K562 (cell line): ENCODE data around the gene RAX. TPM values are rescaled to one million over a fixed set of nuclear protein-coding genes. Genes with fewer than 3 reads are reported as not detected.

Source experiments
- ATAC-seq: fragments of 200-7000 bp; cut with Tn5 transposase; 3 replicates; pipeline ENCODE4 v1.9.1; 2020; ENCODE audit warnings: moderate library complexity
- BruUV-seq: library from RNA; stranded (reverse); fragments of 400-500 nt; replicated peaks from 2 replicates; lab custom pipeline; 2021; lab: Mats Ljungman, UMichigan
- CTCF ChIA-PET: fragments of 300-600 bp; formaldehyde crosslinking; extraction: SDS; loops from one replicate; lab custom pipeline; 2021; ENCODE audit warnings: low intra/inter-chr PET ratio; lab: Yijun Ruan, JAX
- POLR2A ChIA-PET: fragments of 300-600, 350-650 bp; sonication (Branson Sonifier 250); formaldehyde crosslinking; extraction: SDS; loops from one replicate; lab custom pipeline; 2021; ENCODE audit warnings: antibody characterized with exemption, inconsistent platforms; lab: Yijun Ruan, JAX
- DNase-seq, 4 experiments: peaks; one replicate each; pipeline versions ENCODE4 v3.0.0 to v3.0.0-alpha.2; 2011 to 2018; ENCODE audit warnings: low spot score in 3 of 4, mixed read lengths in 3 of 4; ENCODE audit errors: extremely low read depth in 1 of 4
- FAIRE-seq: peaks from 2 replicates; lab custom pipeline; 2011; peaks lifted over from hg19 to GRCh38; lab: Jason Lieb, UNC
- H2AFZ ChIP-seq: 2 replicates; pipeline ENCODE4 v1.6.0; 2011; ENCODE audit warnings: low read depth, low read length, control low read depth, inconsistent platforms
- H3K27ac ChIP-seq: fragments of 200-600 bp; 3 replicates; pipeline ENCODE4 v1.8.0; 2011; ENCODE audit warnings: low read depth, mild to moderate bottlenecking, control low read depth, inconsistent platforms, low read length, moderate library complexity, mixed read lengths; ENCODE audit errors: extremely low read depth
- H3K27me3 ChIP-seq, 2 experiments: fragments of 300-600 bp in 1 of 2; 2 replicates in 1 of 2; 3 replicates in 1 of 2; pipeline versions ENCODE4 v1.6.0 to v1.8.0; 2011; ENCODE audit warnings: inconsistent platforms in 2 of 2, low read length in 2 of 2, mild to moderate bottlenecking in 1 of 2, mixed read lengths in 1 of 2, moderate library complexity in 1 of 2; ENCODE audit not compliant: control insufficient read depth in 2 of 2, insufficient read depth in 2 of 2
- H3K36me3 ChIP-seq: fragments of 300-600 bp; 3 replicates; pipeline ENCODE4 v1.8.0; 2011; ENCODE audit warnings: mild to moderate bottlenecking, low read length, inconsistent platforms; ENCODE audit not compliant: control insufficient read depth, insufficient read depth
- H3K4me1 ChIP-seq, 2 experiments: fragments of 200-600 bp in 1 of 2; replicated peaks in 1 of 2; 2 replicates in 1 of 2; 3 replicates in 1 of 2; pipeline versions ENCODE4 v1.5.1 to v1.8.0; 2011; ENCODE audit warnings: inconsistent platforms in 2 of 2, low read length in 2 of 2, mild to moderate bottlenecking in 1 of 2, mixed read lengths in 1 of 2, moderate library complexity in 1 of 2; ENCODE audit not compliant: control insufficient read depth in 2 of 2, insufficient read depth in 2 of 2
- H3K4me2 ChIP-seq: 2 replicates; pipeline ENCODE4 v1.6.1; 2011; ENCODE audit warnings: low read length, control low read depth, inconsistent platforms, mixed read lengths; ENCODE audit not compliant: insufficient read depth
- H3K4me3 ChIP-seq: fragments of 200-600 bp; sonication (generic), shearing (Covaris generic); 2 replicates; pipeline ENCODE4 v1.5.1; 2016; ENCODE audit warnings: control low read depth, inconsistent platforms
- H3K79me2 ChIP-seq: fragments of 200-600 bp; 3 replicates; pipeline ENCODE4 v1.8.0; 2011; ENCODE audit warnings: low read length, inconsistent platforms; ENCODE audit not compliant: control insufficient read depth, insufficient read depth
- H3K9ac ChIP-seq, 2 experiments: 2 replicates each; pipeline versions ENCODE4 v1.6.0 to v1.6.1; 2011; ENCODE audit warnings: low read depth in 2 of 2, low read length in 2 of 2, control low read depth in 1 of 2, inconsistent platforms in 1 of 2, mild to moderate bottlenecking in 1 of 2, mixed read lengths in 1 of 2; ENCODE audit not compliant: insufficient read depth in 1 of 2
- H3K9me1 ChIP-seq: one replicate; pipeline ENCODE4 v1.6.0; 2011; ENCODE audit warnings: inconsistent platforms, mild to moderate bottlenecking, low read length, moderate library complexity; ENCODE audit not compliant: control insufficient read depth, insufficient read depth
- H3K9me3 ChIP-seq: replicated peaks from 2 replicates; pipeline ENCODE4 v1.5.1; 2011; ENCODE audit warnings: low read depth, low read length, inconsistent platforms; ENCODE audit not compliant: control insufficient read depth, insufficient read depth
- H4K20me1 ChIP-seq: replicated peaks from 2 replicates; pipeline ENCODE4 v1.6.1; 2011; ENCODE audit warnings: low read length, inconsistent platforms, mixed read lengths; ENCODE audit not compliant: control insufficient read depth, insufficient read depth
- ATF1 ChIP-seq, 2 experiments: fragments of 450-650 bp in 1 of 2; IDR thresholded peaks; 2 replicates each; pipeline ENCODE4 v1.6.1; 2016; ENCODE audit warnings: missing compliant biosample characterization in 1 of 2, missing genetic modification characterization in 1 of 2
- STAT5B ChIP-seq: fragments of 250-450 bp; sonication (Bioruptor Pico); IDR thresholded peaks from 2 replicates; pipeline ENCODE4 v1.8.0; 2021; ENCODE audit warnings: mild to moderate bottlenecking, inconsistent platforms
- ZNF347 ChIP-seq: fragments of 450-650 bp; formaldehyde crosslinking; IDR thresholded peaks from 2 replicates; pipeline ENCODE4 v1.4.0; 2020; ENCODE audit warnings: low read depth, mild to moderate bottlenecking, moderate library complexity
- WGBS: fragments of 100-300 bp; shearing (Covaris generic); methylation state at CpG from one replicate; pipeline ENCODE4 v1.1.6; 2016; ENCODE audit warnings: low coverage, mixed read lengths; ENCODE audit not compliant: insufficient coverage; ENCODE audit errors: missing lambda C conversion rate; 5-methylcytosine and 5-hydroxymethylcytosine counted together
- in situ Hi-C: fragments of 300-500 bp; cut with MboI; formaldehyde crosslinking; loops from 4 replicates; pipeline ENCODE4 v1.15.0; 2018; ENCODE audit warnings: inconsistent platforms, mixed read lengths
- intact Hi-C: fragments of 100-400 bp; cut with micrococcal nuclease; formaldehyde crosslinking; loops from 2 replicates; pipeline ENCODE4 v1.14.2; 2022
- polyA plus RNA-seq, 8 experiments: library from polyadenylated mRNA; depleted of rRNA in 4 of 8; stranded (reverse) in 5 of 8; unstranded in 3 of 8; fragments of >200 nt; fragmentation: Nextera tagmentation in 2 of 8; fragmentation: Illumina TruSeq in 1 of 8; extraction: Ambion mirVana in 2 of 8; extraction: Trizol in 1 of 8; gene quantifications; 2 replicates each; pipeline versions ENCODE4 v1.2.1 to v1.2.3, GENCODE V29; 2011 to 2014; ENCODE audit warnings: inconsistent platforms in 1 of 8, missing spikeins in 1 of 8
- total RNA-seq, 7 experiments: library from RNA; depleted of rRNA in 6 of 7; stranded (reverse); fragments of >200 nt in 6 of 7; fragmentation: Illumina TruSeq in 2 of 7; extraction: Trizol in 2 of 7; gene quantifications; 2 replicates each; pipeline versions ENCODE4 v1.2.1 to v1.2.3, GENCODE V29; 2011 to 2021; ENCODE audit warnings: low replicate concordance in 1 of 7
- TF ChIP-seq, protein P1 (sequence below): sonication (generic); formaldehyde crosslinking; IDR thresholded peaks from 2 replicates; pipeline ENCODE4 v1.8.0; 2022; ENCODE audit warnings: mild to moderate bottlenecking, missing genetic modification reagents
- TF ChIP-seq, protein P2 (sequence below): IDR thresholded peaks from 2 replicates; pipeline ENCODE4 v1.6.1; 2011; ENCODE audit warnings: borderline replicate concordance, low read depth, mild to moderate bottlenecking, moderate library complexity, low read length; ENCODE audit not compliant: insufficient read depth, poor library complexity, severe bottlenecking

RAX gene
- total and polyA plus RNA-seq, 9 of the 15 experiments (the other 6 are each of a cell fraction or from before 2014, with no cell fraction given) = not detected

- Histone ChIP-seq H3K27ac (no peak overlapping the region), H3K9ac (no peak overlapping the region), H3K36me3 (no peaks in the 10 kb centered on the region), H3K79me2 (no peaks in the 10 kb centered on the region), H3K9me3 (no peaks in the 10 kb centered on the region), H3K9me1 (no peaks in the 10 kb centered on the region), H3K4me2 (no peak overlapping the region), H3K4me1 (no peaks in the 10 kb centered on the region), H3K4me3 (no peak overlapping the region), H4K20me1 (no peaks in the 10 kb centered on the region), H2AFZ (no peak overlapping the region), H3K27me3 (peaks cover 3 to 24% of the 10 kb centered on the region in 2 experiments; a peak in 4 of 5 replicates)
- FAIRE-seq = no peak
- no peak for DNase-seq
- CTCF ChIA-PET = no interaction called here
- BruUV-seq = no TSS peak
- 8% methylated on average over 7 of the region's 8 CpGs for WGBS
- in situ Hi-C loops (no loop called here), intact Hi-C loops (no loop called here)
- TF ChIP-seq, protein P1, sequence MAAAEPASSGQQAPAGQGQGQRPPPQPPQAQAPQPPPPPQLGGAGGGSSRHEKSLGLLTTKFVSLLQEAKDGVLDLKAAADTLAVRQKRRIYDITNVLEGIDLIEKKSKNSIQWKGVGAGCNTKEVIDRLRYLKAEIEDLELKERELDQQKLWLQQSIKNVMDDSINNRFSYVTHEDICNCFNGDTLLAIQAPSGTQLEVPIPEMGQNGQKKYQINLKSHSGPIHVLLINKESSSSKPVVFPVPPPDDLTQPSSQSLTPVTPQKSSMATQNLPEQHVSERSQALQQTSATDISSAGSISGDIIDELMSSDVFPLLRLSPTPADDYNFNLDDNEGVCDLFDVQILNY (CRISPR knock-in tag) = no peak
- TF ChIP-seq, protein P2, sequence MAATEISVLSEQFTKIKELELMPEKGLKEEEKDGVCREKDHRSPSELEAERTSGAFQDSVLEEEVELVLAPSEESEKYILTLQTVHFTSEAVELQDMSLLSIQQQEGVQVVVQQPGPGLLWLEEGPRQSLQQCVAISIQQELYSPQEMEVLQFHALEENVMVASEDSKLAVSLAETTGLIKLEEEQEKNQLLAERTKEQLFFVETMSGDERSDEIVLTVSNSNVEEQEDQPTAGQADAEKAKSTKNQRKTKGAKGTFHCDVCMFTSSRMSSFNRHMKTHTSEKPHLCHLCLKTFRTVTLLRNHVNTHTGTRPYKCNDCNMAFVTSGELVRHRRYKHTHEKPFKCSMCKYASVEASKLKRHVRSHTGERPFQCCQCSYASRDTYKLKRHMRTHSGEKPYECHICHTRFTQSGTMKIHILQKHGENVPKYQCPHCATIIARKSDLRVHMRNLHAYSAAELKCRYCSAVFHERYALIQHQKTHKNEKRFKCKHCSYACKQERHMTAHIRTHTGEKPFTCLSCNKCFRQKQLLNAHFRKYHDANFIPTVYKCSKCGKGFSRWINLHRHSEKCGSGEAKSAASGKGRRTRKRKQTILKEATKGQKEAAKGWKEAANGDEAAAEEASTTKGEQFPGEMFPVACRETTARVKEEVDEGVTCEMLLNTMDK = no peak
- TF ChIP-seq ATF1 (CRISPR knock-in tag; IDR thresholded peaks at IDR 0.05) (no peak), ATF1 (tag; IDR thresholded peaks at IDR 0.05) (no peak), STAT5B (CRISPR knock-in tag) (no peak), ZNF347 (CRISPR knock-in tag) (no peak)
- POLR2A ChIA-PET = no interaction called here
- ATAC-seq = no peak
Measured at GRCh38 chr18:59298871-59299270, 25.6 kb upstream of the RAX start.
